ENCODE results near the gene NFKBIE. TPM values are rescaled to one million over a fixed set of nuclear protein-coding genes. Genes with fewer than 3 reads are reported as not detected.

NFKBIE gene
- polyA plus RNA-seq, 1 donor from 2014 or later, result 16.8 TPM

DNA sequence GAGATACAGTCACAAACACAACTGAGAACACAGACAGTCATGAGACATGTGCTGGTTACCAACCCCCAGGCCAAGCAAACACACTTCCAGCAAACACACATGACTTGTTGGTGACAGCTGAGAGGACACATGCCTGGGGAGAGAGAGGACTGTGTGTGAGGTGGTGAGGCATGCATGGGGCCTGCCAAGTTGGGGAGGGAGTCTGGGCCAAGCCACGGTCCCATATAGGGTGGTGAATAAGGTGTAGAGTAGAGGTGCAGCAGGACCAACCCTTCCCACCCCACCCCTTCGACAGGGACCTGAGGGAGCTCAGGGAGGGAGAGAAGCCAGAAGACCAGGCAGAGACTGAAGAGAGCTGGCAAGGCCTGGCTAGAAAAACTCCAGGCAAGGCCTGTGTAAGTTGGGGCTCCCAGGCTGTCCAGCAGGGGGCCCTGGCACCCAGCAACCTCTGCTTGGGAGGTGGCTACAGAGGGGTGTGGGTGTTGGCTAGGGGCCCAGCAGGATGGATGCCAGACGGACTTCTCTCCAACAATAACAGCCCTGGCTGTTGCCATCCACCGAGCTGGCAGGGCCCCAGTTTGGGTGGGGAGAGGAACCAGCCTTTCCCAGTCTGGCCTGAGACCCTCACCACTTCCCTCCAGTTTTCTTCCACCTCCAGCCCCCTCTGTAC is 43.9 kb downstream of the NFKBIE start:
- no peaks in the 10 kb centered on the region for H3K9me2 ChIP-seq (ENCODE audit: insufficient read depth, low read length)
- H3K9me3 ChIP-seq (ENCODE audit: low read length), result no peaks in the 10 kb centered on the region
- H3K9ac ChIP-seq (ENCODE audit: low read length), result no peak overlapping the region
- H3K36me3 ChIP-seq (ENCODE audit: insufficient read depth, low read length), result no peaks in the 10 kb centered on the region
- peaks cover 3% of the 10 kb centered on the region for H3K79me2 ChIP-seq (replicated peaks; ENCODE audit: insufficient read depth, low read length)
- H3F3A ChIP-seq (ENCODE audit: insufficient read depth, low read length, poor library complexity, severe bottlenecking), result no peaks in the 10 kb centered on the region
- H3K27ac ChIP-seq (ENCODE audit: low read length), result no peak overlapping the region
- H4K20me1 ChIP-seq (ENCODE audit: insufficient read depth), result no peaks in the 10 kb centered on the region
- H3K4me3 ChIP-seq (ENCODE audit: low read length), result no peak overlapping the region
- H3K27me3 ChIP-seq (ENCODE audit: insufficient read depth, low read depth, low read length), result peaks cover 4% of the 10 kb centered on the region
- no peak overlapping the region for H2AFZ ChIP-seq (ENCODE audit: low read depth, low read length)
- TF ChIP-seq CTCF (IDR thresholded peaks at IDR 0.05; ENCODE audit: poor library complexity, severe bottlenecking), result peak; percentile 26
- TF ChIP-seq EZH2 (IDR thresholded peaks at IDR 0.05; ENCODE audit: borderline replicate concordance, insufficient read depth, low read length, poor library complexity, severe bottlenecking), result no peak
- H3K4me2 ChIP-seq (ENCODE audit: low read length), result no peak overlapping the region

DNA sequence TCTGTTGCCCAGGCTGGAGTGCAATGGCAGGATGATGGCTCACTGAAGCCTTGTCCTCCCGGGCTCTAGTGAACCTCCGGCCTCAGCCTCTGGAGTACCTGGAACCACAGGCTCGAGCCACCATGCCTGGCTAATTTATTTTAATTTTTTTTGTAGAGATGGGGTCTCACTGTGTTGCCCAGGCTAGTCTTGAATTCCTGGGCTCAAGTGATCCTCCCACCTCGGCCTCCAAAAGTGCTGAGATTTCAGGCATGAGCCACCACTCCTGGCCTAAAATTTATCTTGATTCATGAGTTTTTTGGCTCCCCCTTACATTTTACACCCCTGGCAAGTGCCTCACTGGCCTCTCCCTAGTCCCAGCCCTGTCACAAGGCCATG is 44.4 kb downstream of the NFKBIE start:
- Histone ChIP-seq H3K9me2 (ENCODE audit: insufficient read depth, low read length) (no peaks in the 10 kb centered on the region), H3K9me3 (ENCODE audit: low read length) (no peaks in the 10 kb centered on the region), H3K79me2 (replicated peaks; ENCODE audit: insufficient read depth, low read length) (no peaks in the 10 kb centered on the region), H3K9ac (ENCODE audit: low read length) (no peak overlapping the region), H3K36me3 (ENCODE audit: insufficient read depth, low read length) (no peaks in the 10 kb centered on the region), H4K20me1 (ENCODE audit: insufficient read depth) (no peaks in the 10 kb centered on the region), H3K27me3 (ENCODE audit: insufficient read depth, low read depth, low read length) (peaks cover 4% of the 10 kb centered on the region), H3K4me3 (ENCODE audit: low read length) (no peak overlapping the region), H3K27ac (ENCODE audit: low read length) (no peak overlapping the region), H3F3A (ENCODE audit: insufficient read depth, low read length, poor library complexity, severe bottlenecking) (no peaks in the 10 kb centered on the region), H2AFZ (ENCODE audit: low read depth, low read length) (no peak overlapping the region), H3K4me2 (ENCODE audit: low read length) (no peak overlapping the region)
- TF ChIP-seq SMC3 (conservative IDR thresholded peaks at IDR 0.05; ENCODE audit: poor library complexity), result no peak
- TF ChIP-seq RAD21 (conservative IDR thresholded peaks at IDR 0.05), result no peak
- TF ChIP-seq, protein P1, sequence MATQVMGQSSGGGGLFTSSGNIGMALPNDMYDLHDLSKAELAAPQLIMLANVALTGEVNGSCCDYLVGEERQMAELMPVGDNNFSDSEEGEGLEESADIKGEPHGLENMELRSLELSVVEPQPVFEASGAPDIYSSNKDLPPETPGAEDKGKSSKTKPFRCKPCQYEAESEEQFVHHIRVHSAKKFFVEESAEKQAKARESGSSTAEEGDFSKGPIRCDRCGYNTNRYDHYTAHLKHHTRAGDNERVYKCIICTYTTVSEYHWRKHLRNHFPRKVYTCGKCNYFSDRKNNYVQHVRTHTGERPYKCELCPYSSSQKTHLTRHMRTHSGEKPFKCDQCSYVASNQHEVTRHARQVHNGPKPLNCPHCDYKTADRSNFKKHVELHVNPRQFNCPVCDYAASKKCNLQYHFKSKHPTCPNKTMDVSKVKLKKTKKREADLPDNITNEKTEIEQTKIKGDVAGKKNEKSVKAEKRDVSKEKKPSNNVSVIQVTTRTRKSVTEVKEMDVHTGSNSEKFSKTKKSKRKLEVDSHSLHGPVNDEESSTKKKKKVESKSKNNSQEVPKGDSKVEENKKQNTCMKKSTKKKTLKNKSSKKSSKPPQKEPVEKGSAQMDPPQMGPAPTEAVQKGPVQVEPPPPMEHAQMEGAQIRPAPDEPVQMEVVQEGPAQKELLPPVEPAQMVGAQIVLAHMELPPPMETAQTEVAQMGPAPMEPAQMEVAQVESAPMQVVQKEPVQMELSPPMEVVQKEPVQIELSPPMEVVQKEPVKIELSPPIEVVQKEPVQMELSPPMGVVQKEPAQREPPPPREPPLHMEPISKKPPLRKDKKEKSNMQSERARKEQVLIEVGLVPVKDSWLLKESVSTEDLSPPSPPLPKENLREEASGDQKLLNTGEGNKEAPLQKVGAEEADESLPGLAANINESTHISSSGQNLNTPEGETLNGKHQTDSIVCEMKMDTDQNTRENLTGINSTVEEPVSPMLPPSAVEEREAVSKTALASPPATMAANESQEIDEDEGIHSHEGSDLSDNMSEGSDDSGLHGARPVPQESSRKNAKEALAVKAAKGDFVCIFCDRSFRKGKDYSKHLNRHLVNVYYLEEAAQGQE (IDR thresholded peaks at IDR 0.05; ENCODE audit: borderline replicate concordance), result no peak
- no peak for TF ChIP-seq CTCF (IDR thresholded peaks at IDR 0.05; ENCODE audit: poor library complexity, severe bottlenecking)
- TF ChIP-seq MXI1 (conservative IDR thresholded peaks at IDR 0.05; ENCODE audit: poor library complexity, severe bottlenecking), result no peak
- TF ChIP-seq EP300 (conservative IDR thresholded peaks at IDR 0.05; ENCODE audit: poor library complexity, severe bottlenecking), result no peak
- no peak for TF ChIP-seq POLR2AphosphoS5 (IDR thresholded peaks at IDR 0.05)
- TF ChIP-seq EZH2 (IDR thresholded peaks at IDR 0.05; ENCODE audit: borderline replicate concordance, insufficient read depth, low read length, poor library complexity, severe bottlenecking), result no peak
- TF ChIP-seq TAF1 (IDR thresholded peaks at IDR 0.05; ENCODE audit: low read depth), result no peak
